Dendritic cell treated with granulocyte-macrophage colony-stimulating factor and Interleukin-4, amounts not matched to agents 40 ng/mL and 50 ng/mL, for 4 days (primary cell): ENCODE results near the gene CFAP97D1.
A peak's percentile ranks its signal among the peaks of the same experiment; 100 is the strongest.

Source experiments
- H3K27ac Mint-ChIP-seq: one replicate; pipeline ENCODE4 v1.8.0; 2022; ENCODE audit warnings: mild to moderate bottlenecking, mixed read lengths
- H3K27me3 Mint-ChIP-seq: one replicate; pipeline ENCODE4 v1.8.0; 2022; ENCODE audit warnings: mild to moderate bottlenecking, mixed read lengths
- H3K36me3 Mint-ChIP-seq: one replicate; pipeline ENCODE4 v1.8.0; 2022; ENCODE audit warnings: low read depth, mixed read lengths
- H3K4me1 Mint-ChIP-seq: one replicate; pipeline ENCODE4 v1.8.0; 2022; ENCODE audit warnings: low read depth, mixed read lengths
- H3K4me3 Mint-ChIP-seq: one replicate; pipeline ENCODE4 v1.8.0; 2022; ENCODE audit warnings: mild to moderate bottlenecking, moderate library complexity, mixed read lengths
- H3K9me3 Mint-ChIP-seq: one replicate; pipeline ENCODE4 v1.8.0; 2022; ENCODE audit warnings: mixed read lengths
- intact Hi-C: fragments of 100-400 bp; cut with micrococcal nuclease; formaldehyde crosslinking; loops from one replicate; pipeline ENCODE4 v1.15.0; 2022

CFAP97D1 gene

GRCh38 chr17:43772877-43773648 is 7.2 kb upstream of the CFAP97D1 start:
- H3K9me3 Mint-ChIP-seq, result no peaks in the 10 kb centered on the region

GRCh38 chr17:43774304-43775250 is 5.7 kb upstream of the CFAP97D1 start:
- Mint-ChIP-seq H3K27ac (peak overlapping the region; percentile 97), H3K27me3 (no peaks in the 10 kb centered on the region), H3K36me3 (peaks cover 87% of the 10 kb centered on the region), H3K9me3 (no peaks in the 10 kb centered on the region), H3K4me3 (peak overlapping the region; percentile 6), H3K4me1 (peaks cover 90% of the 10 kb centered on the region)
- intact Hi-C loops, result loop anchor here (5.0 kb wide), 2 partner anchors 58 to 73 kb away; partner anchors contain the start of genes CD300LG and MPP3

More at GRCh38 chr17:43772877-43773648, 7.2 kb upstream of the CFAP97D1 start:
- Mint-ChIP-seq H3K27me3 (no peaks in the 10 kb centered on the region), H3K27ac (peak overlapping the region; percentile 97), H3K4me1 (peaks cover 99% of the 10 kb centered on the region), H3K36me3 (peaks cover 100% of the 10 kb centered on the region), H3K4me3 (peak overlapping the region; percentile 58)
- intact Hi-C loops, result no loop called here

GRCh38 chr17:43778337-43779144 is 1.7 kb upstream of the CFAP97D1 start, which contains the start of gene DUSP3:
Gene DUSP3, minus strand, starts transcription at chr17:43778977. Its CDS starts 53 bp downstream, at chr17:43778924.
- Mint-ChIP-seq H3K36me3 (peaks cover 48% of the 10 kb centered on the region), H3K4me3 (peak within 1 kb of the TSS; percentile 89), H3K27me3 (no peaks in the 10 kb centered on the region), H3K9me3 (no peaks in the 10 kb centered on the region), H3K27ac (peak within 1 kb of the TSS; percentile 92), H3K4me1 (peaks cover 90% of the 10 kb centered on the region)
- intact Hi-C loops, result loop anchor here (5.0 kb wide), 2 partner anchors 54 to 69 kb away; partner anchors contain the start of genes CD300LG and MPP3

- Mint-ChIP-seq H3K9me3 (no peaks in the 10 kb centered on the region), H3K36me3 (peaks cover 39% of the 10 kb centered on the region), H3K4me3 (peak overlapping the region; percentile 73), H3K4me1 (peaks cover 90% of the 10 kb centered on the region), H3K27ac (peak overlapping the region; percentile 92), H3K27me3 (no peaks in the 10 kb centered on the region)
- intact Hi-C loops, result loop anchor here (5.0 kb wide), 2 partner anchors 53 to 68 kb away; partner anchors contain the start of genes CD300LG and MPP3
These were observed 800 bp upstream of the CFAP97D1 start for GRCh38 chr17:43779145-43780125.

- H3K9me3 Mint-ChIP-seq, result no peaks in the 10 kb centered on the region
- intact Hi-C loops, result no loop called here
- no peak overlapping the region for H3K4me3 Mint-ChIP-seq
- H3K27me3 Mint-ChIP-seq, result peaks cover 4% of the 10 kb centered on the region
- H3K36me3 Mint-ChIP-seq, result peaks cover 2% of the 10 kb centered on the region
- H3K4me1 Mint-ChIP-seq, result peaks cover 76% of the 10 kb centered on the region
- peak overlapping the region; percentile 70 for H3K27ac Mint-ChIP-seq
These were observed 2.9 kb downstream of the CFAP97D1 start for GRCh38 chr17:43782913-43783680.

GRCh38 chr17:43784068-43784467 is 3.8 kb downstream of the CFAP97D1 start:
- Mint-ChIP-seq H3K36me3 (no peaks in the 10 kb centered on the region), H3K4me3 (no peak overlapping the region), H3K27ac (no peak overlapping the region), H3K27me3 (peaks cover 4% of the 10 kb centered on the region), H3K9me3 (no peaks in the 10 kb centered on the region), H3K4me1 (peaks cover 83% of the 10 kb centered on the region)
- intact Hi-C loops, result no loop called here

- peak overlapping the region; percentile 17 for H3K27ac Mint-ChIP-seq
- H3K36me3 Mint-ChIP-seq, result no peaks in the 10 kb centered on the region
- intact Hi-C loops, result no loop called here
- peaks cover 77% of the 10 kb centered on the region for H3K4me1 Mint-ChIP-seq
- H3K4me3 Mint-ChIP-seq, result no peak overlapping the region
- peaks cover 4% of the 10 kb centered on the region for H3K27me3 Mint-ChIP-seq
- no peaks in the 10 kb centered on the region for H3K9me3 Mint-ChIP-seq
These were observed 4.4 kb downstream of the CFAP97D1 start for GRCh38 chr17:43784628-43785101.

- Mint-ChIP-seq H3K4me1 (peaks cover 55% of the 10 kb centered on the region), H3K9me3 (no peaks in the 10 kb centered on the region), H3K36me3 (no peaks in the 10 kb centered on the region), H3K27me3 (peaks cover 11% of the 10 kb centered on the region), H3K4me3 (no peak overlapping the region), H3K27ac (no peak overlapping the region)
- intact Hi-C loops, result no loop called here
These were observed 7.5 kb downstream of the CFAP97D1 start for GRCh38 chr17:43787728-43788127.

- no peak overlapping the region for H3K27ac Mint-ChIP-seq
- H3K36me3 Mint-ChIP-seq, result no peaks in the 10 kb centered on the region
- H3K4me1 Mint-ChIP-seq, result peaks cover 47% of the 10 kb centered on the region
- no peak overlapping the region for H3K4me3 Mint-ChIP-seq
- intact Hi-C loops, result no loop called here
- H3K27me3 Mint-ChIP-seq, result peaks cover 13% of the 10 kb centered on the region
- no peaks in the 10 kb centered on the region for H3K9me3 Mint-ChIP-seq
These were observed 8.3 kb downstream of the CFAP97D1 start for GRCh38 chr17:43788540-43788939.

GRCh38 chr17:43789482-43789881 is 9.2 kb downstream of the CFAP97D1 start:
- Mint-ChIP-seq H3K27me3 (peaks cover 17% of the 10 kb centered on the region), H3K4me3 (no peak overlapping the region), H3K4me1 (peaks cover 37% of the 10 kb centered on the region), H3K9me3 (no peaks in the 10 kb centered on the region), H3K36me3 (no peaks in the 10 kb centered on the region), H3K27ac (no peak overlapping the region)
- intact Hi-C loops, result no loop called here

- Mint-ChIP-seq H3K4me3 (no peak overlapping the region), H3K9me3 (no peaks in the 10 kb centered on the region), H3K36me3 (no peaks in the 10 kb centered on the region), H3K27ac (no peak overlapping the region), H3K4me1 (peaks cover 31% of the 10 kb centered on the region), H3K27me3 (peaks cover 16% of the 10 kb centered on the region)
- intact Hi-C loops, result no loop called here
These were observed 10.2 kb downstream of the CFAP97D1 start for GRCh38 chr17:43790311-43790940.
